ENCODE results near the gene ZNF491.
"Not testable (repeated sequence)": the region's sequence is repeated elsewhere in the genome, so short reads cannot be mapped to it uniquely, and the experiment has no call there.

Gene ZNF491

DNA sequence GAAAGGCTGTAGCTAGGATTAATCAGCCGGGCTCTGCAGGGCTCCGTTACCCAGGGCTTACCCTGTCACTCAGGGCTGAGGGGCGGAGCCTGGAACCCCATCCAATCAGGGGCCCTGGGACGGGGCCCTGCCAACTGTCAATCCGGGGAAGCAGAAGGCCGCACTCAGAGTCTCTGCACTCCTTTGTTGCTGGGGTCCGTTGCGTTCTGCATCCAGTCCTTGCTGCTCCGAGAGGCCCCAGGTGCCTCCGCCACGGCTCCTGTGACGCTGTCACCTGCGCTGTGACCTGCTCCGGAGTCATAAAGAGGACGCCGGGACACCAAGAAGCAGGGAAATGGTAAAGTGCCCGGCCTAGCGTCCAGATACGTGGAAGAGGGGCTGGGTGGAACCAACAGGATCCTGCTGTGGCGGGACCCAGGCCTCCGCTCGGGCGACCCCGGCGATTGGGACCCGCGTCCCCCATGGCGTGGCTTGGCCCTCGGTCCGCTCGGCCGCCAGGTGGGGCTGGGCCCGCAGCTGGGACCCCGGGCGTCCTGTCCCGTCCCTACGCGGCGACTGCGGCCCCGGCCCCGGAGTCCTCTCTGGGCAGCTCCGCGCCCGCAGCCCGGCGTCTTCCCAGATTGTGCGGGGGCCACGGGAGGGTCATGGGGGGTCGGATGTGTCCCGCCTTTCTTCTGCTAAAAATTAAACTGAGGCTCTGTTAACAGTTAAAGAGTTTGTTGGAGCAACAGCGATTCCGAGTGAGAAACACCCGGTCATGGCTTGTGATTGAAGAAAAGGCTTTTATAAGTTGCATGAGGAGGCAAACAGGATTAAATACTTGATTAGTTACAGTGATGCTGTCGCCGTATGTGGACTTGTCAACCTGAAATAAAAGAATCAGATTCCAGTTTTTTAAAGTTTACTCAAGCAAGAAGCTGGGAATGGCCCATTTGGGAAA is at the start of gene ZNF491:
Gene ZNF491, plus strand, starts transcription at position 133 of the 940 bp plus-strand sequence. CDS start 7,431 bp downstream, outside the sequence.
- no peak for FAIRE-seq

DNA sequence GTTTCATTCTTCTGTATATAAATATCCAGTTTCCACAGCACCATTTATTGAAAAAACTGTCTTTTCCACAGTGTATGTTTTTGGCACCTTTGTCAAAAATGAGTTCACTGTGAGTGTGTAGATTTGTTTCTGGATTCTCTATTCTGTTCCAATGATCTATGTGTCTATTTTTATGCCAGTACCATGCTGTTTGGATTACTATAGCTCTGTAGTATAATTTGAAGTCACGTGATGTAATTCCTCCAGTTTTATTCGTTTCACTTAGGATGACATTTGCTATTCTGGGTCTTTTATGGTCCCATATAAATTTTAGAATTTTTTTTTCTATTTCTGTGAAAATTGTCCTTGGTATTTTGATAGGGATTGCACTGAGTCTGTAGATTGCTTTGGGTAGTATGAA is 48.6 kb upstream of the ZNF491 start:
- no peak for FAIRE-seq

DNA sequence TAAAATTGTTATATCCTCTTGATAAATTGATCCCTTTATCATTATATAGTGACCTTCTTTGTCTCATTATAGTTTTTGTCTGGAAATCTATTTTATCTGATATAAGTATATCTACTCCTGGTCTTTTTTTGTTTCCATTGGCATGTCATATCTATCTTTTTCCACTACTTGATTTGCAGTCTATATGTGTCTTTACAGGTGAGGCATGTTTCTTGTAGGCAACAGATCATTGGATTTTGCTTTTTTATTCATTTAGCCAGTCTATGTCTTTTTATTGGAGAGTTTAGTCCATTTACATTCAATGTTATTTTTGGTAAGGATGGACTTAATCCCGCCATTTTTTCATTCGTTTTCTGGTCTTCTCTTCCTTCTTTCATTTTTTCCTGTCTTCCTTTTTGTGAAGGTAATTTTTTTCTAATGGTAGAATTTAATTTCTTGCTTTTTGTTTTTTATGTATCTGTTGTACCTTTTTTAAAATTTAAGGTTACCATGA is 46.0 kb upstream of the ZNF491 start:
- no peak for FAIRE-seq

DNA sequence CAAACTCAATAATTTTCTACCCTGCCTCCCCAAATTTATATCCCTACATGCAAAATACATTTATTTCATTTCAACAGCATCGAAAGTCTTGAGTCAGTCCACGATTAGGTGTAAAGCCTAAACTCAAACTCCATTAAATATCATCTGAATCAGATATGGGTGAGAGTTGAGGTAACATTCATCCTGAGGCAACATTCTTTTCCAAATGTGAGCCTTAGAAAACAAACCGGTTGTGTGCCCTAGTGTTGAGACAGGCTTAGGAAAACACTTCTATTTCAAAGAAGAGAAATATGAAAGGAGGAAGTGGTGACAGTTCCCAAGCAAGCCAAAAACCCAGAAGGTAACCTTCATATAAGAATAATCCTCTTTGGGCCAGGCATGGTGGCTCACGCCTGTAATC is 43.7 kb upstream of the ZNF491 start:
- FAIRE-seq, result no peak

DNA sequence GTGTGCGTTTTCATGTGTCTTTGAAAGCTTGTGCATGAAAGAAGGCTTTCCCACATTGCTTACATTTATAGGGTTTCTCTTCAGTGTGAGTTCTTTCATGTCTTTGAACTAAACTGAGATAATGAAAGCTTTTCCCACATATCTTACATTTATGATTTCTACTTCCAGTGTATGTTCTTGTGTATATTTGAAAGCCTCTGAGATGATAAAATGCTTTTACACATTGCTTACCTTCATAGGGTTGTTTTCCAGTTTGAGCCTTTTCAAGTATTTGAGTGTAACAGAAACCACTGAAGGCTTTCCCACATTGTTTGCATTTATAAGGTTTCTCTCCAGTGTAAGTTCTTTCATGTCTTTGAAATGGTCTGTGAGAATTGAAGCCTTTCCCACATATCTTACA is 41.4 kb upstream of the ZNF491 start:
- FAIRE-seq, result no peak

DNA sequence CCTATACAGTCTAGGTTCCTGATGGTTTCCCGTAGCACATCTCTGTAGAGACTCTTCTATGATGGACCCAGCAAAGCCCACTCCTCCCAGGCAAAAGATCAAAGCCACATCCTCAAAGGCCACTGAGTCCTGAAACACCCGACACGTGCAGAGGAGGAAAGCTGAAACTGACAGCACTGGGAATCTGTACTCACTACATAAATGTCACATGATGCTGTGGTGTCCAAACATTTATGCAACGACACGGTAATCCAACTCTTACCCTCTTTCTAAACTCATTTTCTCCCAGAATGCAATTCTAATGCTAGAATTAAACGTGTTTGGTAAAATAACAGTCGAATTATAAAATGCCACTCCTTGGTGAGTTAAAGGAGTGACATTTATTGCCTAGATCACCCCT is 38.5 kb upstream of the ZNF491 start:
- FAIRE-seq, result no peak

DNA sequence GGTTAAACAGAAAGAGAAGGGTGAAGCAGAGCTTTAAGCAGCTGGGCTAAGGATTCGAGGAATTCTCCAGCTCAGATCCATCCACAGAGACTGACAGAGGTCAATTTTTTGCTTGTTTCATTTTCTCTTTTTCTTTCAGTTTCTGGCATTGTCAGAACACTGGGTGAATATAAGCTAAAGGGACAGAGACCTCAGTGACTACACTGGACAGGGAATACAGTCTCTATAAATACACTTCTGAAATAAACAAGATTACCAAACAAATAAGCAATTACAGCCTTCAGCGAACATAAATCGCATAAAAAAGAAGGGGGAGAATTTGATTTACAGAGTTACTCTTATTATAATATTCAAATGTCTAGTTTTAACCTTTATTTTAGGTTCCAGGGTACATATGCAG is 35.2 kb upstream of the ZNF491 start:
- no peak for FAIRE-seq

DNA sequence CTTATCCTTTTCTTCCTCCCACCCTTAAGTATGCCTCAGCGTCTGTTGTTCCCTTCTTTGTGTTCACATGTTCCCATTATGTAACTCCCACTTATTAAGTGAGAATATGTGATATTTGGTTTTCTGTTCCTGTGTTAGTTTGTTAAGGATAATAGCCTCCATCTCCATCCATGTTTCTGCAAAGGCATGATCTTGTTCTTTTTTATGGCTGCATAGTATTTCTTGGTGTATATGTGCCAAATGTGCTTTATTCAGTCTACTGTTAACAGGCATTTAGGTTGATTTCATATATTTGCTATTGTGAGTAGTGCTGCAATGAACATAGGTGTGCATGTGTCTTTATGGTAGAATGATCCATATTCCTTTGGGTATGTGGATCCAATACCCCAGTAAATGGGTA is 34.7 kb upstream of the ZNF491 start:
- no peak for FAIRE-seq

DNA sequence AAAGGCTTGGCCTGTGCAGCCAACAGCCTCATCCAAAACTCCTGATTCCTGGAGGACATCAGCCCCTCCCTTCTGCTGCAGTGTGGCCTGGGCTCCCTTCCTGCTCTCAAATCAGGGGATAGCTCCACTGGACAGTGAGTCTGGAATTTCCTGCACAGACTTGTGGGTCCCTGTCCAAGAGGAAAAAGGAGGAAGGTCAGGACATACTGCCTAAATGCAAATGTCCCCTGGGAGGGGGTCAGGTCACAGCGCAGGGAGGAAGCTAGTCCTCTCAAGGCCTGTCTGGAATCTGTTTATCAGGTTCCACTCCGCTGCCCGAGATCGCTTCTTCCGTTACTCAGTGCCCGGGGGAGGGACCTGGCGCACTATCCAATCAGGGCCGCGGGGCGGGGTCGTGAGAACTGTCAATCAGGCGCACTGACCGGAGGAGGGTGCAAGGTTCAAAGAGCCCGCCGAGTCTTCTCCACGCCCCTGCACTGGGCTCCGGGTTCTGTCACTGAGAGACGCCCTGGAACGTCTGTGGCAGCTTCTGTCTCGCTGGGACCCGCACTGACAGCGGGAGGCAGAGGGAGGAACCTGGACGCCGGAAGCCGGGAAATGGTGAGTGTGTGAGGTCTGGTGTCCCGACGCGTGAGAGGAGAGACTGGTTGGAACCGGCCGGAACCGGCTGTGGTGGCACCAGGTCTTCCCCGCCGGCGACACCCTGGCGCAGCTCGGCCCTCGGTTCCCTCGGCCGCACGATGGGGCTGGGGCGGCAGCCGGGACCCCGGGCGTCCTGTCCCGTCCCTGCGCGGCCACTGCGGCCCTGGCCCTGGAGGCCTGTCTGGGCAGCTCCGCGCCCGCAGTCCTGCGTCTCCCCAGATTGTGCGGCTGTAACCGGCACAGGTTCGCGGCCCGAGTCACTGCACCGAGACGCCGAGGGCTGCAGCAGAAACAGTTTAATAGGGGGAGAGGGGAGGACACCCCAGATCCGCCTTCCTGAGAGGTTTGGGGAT is 31.4 kb upstream of the ZNF491 start, which contains the start of gene ZNF441:
Gene ZNF441, plus strand, starts transcription at position 404 of the 995 bp plus-strand sequence. Its CDS starts 194 bp downstream, at position 598.
- FAIRE-seq, result no peak

DNA sequence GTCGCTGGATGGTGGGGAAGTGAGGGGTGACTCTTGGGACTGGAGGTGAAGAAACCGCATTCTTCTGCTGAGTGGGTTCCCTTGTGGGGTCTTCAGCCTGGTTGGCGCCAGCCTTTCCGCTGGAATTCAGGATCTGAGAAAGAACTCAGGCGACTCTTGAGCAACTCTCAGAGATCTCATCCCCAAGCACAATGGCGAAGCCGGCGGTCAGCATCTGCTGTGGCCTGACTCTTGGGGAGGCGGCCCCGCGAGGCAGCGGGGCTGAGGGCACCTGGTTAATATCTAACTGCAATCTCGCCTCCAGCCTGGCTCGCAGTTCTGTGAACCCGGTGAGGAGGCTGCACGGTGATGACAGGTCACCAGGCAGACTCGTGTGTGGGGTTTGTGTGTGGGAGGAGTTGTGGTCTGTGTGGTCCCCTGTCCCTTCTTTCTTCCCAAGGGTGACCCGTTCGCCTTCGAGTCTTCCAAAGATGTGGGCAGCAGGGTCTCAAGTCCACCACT is 30.6 kb upstream of the ZNF491 start:
- no peak for FAIRE-seq

DNA sequence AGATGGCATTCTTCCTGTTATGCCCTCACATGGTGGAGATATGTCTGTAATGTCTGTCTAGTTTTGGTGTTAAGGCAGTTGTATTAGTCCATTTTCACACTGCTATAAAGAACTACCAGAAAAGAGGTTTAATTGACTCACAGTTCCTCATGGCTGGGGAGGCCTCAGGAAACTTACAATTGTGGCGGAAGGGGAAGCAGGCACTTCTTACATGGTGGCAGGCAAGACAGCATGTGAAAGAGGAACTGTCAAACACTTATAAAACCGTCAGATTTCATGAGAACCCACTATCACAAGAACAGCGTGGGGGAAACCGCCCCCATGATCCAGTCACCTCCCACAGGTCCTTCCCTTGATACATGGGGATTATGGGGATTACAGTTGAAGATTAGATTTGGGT is 28.3 kb upstream of the ZNF491 start:
- no peak for FAIRE-seq

DNA sequence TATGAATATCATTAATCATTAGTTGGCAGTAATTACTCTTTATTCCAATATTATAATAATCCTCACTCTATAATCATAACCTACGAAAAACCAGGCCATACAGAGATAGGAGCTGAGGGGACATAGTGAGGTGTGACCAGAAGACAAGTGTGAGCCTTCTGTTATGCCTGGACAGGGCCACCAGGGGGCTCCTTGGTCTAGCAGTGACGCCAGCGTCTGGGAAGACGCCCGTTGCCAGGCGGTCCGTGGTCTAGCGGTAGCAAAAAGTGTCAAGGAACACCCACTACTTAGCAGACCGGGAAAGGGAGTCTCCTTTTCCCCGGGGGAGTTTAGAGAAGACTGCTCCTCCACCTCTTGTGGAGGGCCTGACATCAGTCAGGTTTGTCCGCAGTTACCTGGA is 26.8 kb upstream of the ZNF491 start:
- FAIRE-seq, result not testable (repeated sequence)

DNA sequence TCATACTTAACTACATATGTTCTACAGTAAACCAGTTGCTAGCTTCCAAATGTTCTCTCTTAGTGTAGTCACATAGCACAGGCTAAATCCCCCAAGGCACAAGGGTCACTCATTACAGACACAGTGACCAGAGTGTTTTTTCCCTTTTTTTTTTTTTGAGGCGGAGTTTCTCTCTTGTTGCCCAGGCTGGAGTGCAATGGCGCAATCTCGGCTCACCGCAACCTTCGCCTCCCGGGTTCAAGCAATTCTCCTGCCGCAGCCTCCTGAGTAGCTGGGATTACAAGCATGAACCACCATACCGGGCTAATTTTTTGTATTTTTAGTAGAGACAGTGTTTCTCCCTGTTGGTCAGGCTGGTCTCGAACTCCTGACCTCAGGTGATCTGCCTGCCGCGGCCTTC is 21.7 kb upstream of the ZNF491 start:
- FAIRE-seq, result not testable (repeated sequence)

DNA sequence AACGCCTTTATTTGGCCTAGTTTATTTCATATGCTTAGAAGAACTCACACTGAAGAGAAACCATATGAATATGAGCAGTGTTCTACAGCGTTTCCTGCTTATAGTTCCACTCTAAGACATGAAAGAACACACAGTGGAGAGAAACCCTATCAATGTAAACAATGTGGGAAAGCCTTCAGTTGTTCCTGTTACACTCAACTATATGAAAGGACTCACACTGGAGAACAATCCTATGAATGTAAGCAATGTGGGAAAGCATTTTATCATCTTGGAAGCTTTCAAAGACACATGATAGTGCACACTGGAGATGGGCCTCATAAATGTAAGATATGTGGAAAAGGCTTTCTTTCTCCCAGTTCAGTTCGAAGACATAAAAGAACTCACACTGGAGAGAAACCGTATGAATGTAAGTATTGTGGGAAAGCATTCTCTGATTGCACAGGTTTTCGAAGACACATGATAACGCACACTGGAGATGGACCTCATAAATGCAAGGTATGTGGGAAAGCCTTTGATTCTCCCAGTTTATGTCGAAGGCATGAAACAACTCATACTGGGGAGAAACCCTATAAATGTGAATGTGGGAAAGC is 17.8 kb upstream of the ZNF491 start:
- no peak for FAIRE-seq

DNA sequence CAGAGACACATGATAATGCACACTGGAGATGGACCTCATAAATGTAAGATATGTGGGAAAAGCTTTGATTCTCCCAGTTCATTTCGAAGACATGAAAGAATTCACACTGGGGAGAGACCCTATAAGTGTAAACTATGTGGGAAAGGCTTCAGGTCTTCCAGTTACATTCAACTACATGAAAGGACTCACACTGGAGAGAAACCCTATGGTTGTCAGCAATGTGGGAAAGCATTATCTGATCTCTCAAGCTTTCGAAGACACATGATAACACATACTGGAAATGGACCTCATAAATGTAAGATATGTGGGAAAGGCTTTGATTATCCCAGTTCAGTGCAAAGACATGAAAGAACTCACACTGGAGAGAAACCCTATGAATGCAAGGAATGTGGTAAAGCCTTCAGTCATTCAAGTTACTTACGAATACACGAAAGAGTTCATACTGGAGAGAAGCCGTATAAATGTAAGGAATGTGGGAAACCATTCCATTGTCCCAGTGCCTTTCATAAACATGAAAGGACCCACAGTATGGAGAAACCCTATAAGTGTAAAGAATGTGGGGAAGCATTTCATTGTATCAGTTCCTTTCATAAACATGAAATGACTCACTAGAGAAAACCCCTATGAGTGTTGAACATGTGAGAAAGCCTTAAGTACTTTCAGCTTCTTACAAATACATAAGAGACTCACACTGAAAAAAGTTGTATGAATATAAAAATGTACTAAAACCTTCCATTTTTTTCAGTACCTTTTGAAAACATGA is 16.8 kb upstream of the ZNF491 start:
- FAIRE-seq, result no peak

DNA sequence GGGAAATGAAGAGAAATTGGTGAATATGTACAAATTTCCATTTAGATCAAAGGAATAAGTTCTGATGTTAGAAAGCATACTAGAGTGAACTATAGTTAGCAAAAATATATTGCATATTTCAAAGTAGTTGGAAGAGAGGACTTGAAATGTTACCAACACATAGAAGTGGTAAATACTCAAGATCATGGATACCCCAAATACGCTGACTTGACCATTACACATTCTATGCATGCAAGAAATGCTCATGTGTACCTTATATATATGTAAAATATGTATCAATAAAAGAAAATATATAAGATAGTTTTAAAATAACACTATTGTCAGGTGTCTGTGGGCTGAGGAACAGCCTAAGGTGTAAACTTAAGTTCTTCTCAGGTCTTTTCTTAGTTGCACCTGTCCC is 14.6 kb upstream of the ZNF491 start:
- FAIRE-seq, result no peak

DNA sequence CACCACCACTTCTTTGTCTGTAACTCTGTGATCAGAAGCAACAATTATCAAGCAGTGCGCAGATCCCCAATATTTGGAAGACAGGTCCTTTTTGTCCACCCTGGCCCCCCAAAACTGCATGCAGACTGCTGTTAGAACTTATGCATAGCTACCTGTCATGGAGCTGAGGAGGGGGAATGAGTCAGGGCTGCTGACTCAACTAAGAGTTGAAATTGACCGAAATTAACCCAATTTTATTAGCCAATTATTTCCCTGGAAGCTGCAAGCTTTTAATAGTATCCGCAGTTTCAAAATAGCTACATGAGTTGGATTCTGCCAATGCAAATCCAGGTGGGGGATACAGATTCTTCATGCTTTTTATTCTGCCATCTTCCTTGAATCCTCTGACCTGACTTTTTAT is 14.0 kb upstream of the ZNF491 start:
- no peak for FAIRE-seq

DNA sequence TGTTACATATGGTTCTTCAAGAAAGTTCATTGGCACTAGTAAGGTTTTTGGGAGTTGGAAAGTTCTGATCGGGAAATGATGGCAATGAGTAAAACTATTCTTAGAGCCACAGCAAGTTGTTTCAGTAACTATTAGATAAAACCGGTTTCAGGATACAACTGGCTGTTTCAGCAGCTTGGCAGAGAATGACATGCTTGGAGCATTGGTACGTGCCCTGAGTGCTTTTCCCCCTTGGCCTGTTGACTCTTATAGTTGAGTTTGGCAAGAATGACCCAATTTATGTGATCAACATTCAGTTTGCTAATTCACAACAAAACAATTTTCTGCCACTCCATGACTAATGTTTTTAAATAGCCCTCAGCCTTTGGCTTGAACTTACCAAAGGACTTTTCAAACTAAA is 10.8 kb upstream of the ZNF491 start:
- no peak for FAIRE-seq

DNA sequence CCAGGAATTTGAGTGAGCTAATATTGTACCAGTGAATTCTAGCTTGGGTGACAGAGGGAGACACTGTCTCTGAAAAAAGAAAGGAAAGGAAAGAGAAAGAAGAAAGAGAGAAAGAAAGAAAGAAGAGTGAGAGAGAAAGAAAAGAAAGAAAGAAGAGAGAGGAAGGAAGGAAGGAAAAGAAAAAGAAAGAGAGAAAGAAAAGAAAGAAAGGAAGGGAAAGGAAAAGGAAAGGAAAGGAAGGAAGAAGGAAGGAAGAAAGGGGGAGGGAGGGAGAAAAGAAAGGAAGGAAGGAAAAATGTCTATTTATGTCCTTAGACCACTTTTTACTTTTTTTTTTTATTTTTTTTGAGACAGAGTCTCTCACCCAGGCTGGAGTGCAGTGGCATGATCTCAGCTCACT is 5.4 kb upstream of the ZNF491 start:
- FAIRE-seq, result no peak

DNA sequence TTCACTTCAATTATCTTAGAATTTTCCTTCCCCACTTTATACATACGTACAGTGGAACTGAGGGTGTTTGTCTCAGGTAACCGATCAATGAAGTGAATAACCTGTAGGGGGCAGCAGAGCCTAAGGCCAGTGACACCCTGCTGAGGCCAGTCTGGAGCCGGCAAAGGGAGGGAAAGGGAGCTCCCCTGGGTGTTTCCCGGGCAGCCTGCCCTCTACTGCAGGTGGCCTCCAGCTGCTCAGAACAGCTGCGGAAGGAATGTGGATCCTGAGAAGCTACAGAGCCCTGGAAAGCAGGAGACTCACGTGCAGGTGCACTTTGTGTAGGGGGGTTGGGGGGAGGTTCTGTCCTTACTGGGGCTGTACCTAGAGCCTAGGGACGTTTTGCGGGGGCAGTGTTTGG is 832 bp upstream of the ZNF491 start:
- FAIRE-seq, result no peak

DNA sequence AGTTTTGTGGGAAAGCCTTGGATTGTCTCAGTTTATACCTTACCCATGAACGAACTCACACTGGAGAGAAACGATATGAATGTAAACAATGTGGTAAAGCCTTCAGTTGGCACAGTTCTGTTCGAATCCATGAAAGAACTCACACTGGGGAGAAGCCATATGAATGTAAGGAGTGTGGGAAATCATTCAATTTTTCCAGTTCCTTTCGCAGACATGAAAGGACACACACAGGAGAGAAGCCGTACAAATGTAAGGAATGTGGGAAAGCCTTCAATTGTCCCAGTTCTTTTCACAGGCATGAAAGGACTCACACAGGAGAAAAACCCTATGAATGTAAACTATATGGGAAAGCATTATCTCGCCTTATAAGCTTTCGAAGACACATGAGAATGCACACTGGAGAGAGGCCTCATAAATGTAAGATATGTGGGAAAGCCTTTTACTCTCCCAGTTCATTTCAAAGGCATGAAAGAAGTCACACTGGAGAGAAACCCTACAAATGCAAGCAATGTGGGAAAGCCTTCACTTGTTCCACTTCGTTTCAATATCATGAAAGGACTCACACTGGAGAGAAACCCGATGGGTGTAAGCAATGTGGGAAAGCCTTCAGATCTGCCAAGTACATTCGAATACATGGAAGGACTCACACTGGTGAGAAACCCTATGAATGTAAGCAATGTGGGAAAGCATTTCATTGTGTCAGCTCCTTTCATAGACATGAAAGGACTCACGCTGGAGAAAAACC is 8.2 kb downstream of the ZNF491 start:
- FAIRE-seq, result no peak
